Measurements from ENCODE around the gene JAG1.

Gene JAG1

GRCh38 chr20:10673842-10674683, at the start of gene JAG1:
TSS of gene JAG1 (minus strand) at chr20:10673999. CDS start at chr20:10673530, 469 bp downstream.
- DNase-seq (ENCODE audit: low read depth in 2 of 2) = peak; percentile 91

- DNase-seq (ENCODE audit: low read depth in 2 of 2) = no peak
Measured at GRCh38 chr20:10721976-10722375, 48.2 kb upstream of the JAG1 start.

GRCh38 chr20:10721137-10721896, 47.5 kb upstream of the JAG1 start:
- DNase-seq (ENCODE audit: low read depth in 2 of 2) = no peak

- DNase-seq (ENCODE audit: low read depth in 2 of 2) = no peak
Measured at GRCh38 chr20:10720565-10720964, 46.8 kb upstream of the JAG1 start.

DNA sequence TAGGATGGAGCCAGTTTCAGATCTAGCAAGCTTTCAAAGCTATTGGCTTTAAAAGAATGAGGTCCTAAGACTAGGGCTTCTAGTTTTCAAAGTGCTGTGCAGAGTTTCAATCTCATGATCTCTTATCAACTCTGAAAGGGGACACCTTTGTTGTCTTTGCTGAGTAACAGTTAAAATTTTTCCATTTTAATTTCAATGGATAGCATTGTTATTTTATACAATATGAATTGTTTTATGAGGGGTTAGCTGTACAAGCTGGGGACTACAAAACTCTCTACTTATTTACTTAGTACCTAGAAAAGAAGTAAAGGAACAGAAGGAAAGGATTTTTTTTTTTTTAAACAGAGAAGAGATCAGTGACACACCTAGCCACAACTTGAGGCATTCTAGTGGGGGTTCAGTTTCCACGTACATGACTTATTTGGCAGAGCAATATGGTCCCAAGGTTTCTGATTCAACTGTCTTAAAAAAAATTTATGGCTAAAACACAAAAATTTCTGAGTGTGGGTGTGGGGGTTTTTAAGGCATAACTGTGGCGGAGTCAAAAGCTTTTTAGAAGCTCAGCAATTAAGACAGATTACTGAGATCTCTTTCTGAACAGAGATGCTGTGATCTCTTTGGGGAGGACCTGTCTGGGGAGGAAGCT, 46.1 kb upstream of the JAG1 start:
- DNase-seq (ENCODE audit: low read depth in 2 of 2) = no peak

DNA sequence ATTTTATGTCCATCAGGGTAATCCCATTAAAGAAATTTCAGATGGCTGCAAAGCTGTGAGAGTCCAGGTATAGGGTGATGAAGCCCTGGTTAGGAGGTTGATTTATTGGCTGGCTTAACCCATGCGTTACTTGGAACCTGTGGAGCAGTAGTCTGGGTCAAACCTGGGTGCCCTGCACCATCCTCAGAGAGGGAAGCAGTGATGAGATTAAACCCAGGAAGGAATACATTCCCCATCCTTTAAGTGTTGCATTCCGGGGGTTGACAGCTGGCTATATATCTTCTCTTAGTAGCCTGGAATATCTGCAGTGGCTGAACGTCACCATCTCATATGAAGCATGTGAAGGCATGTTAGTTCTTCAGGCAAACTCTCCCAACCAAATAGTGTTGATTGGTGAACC, 44.9 kb upstream of the JAG1 start:
- no peak for DNase-seq (ENCODE audit: low read depth in 2 of 2)

GRCh38 chr20:10716855-10717254, 43.1 kb upstream of the JAG1 start:
- DNase-seq (ENCODE audit: low read depth in 2 of 2) = peak; percentile 31 to 38

DNA sequence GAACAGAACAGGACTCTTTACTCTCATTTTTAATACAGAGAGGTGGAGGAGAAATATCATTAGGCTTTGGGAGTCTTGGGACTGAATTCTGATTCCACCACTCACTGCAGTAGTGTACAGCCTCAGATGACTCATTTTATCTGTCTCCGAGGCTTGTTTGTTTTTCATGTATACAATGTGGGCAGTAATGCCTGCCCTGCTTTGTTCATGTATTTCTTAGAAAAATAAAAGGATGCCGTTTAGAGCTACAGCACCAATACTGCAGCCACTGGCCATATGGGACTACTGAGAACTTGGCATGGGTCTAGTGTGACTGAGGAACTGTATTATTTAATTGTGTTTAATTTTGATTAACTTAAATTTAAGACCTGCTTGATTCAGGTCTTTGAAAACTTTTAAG, 41.2 kb upstream of the JAG1 start:
- DNase-seq (ENCODE audit: low read depth in 2 of 2) = no peak

DNA sequence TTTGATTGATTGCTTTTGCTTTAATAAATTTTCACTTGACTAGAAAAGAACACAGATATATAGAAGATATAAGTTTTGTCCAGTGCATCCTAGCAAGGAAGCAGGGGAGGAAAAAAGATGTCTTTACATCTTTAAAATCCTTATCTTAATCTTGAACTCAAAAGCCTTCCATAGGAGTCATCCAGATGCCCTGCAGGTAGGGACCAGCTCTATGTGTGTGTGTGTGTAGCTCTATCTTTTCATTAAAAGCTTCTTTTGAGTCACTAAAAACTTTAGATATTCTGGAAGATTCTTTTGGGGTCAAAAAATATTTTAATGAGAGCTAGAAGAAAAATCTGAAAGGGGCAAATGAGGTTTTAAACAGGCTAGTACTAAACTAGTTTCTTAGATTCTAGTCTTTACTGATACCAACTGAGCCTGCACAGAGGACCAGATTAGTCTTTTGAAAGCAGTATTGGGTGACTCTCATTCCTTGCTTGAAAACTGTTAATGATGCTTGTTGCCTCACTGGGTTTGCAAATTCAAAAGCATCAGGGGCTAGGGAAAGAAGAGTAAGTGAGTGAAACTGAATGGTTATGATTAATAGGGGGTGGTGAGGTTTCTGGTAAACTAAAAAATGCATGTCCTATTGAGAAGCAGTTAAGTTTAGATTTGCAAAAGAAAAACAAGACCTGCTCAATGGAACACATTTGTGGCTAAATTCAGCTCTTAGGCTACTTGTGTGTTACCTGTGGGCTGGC, 40.6 kb upstream of the JAG1 start:
- no peak for DNase-seq (ENCODE audit: low read depth in 2 of 2)

GRCh38 chr20:10713161-10713560, 39.4 kb upstream of the JAG1 start:
- DNase-seq (ENCODE audit: low read depth in 2 of 2) = no peak

GRCh38 chr20:10711903-10712451, 38.2 kb upstream of the JAG1 start:
- DNase-seq (ENCODE audit: low read depth in 2 of 2) = no peak

DNA sequence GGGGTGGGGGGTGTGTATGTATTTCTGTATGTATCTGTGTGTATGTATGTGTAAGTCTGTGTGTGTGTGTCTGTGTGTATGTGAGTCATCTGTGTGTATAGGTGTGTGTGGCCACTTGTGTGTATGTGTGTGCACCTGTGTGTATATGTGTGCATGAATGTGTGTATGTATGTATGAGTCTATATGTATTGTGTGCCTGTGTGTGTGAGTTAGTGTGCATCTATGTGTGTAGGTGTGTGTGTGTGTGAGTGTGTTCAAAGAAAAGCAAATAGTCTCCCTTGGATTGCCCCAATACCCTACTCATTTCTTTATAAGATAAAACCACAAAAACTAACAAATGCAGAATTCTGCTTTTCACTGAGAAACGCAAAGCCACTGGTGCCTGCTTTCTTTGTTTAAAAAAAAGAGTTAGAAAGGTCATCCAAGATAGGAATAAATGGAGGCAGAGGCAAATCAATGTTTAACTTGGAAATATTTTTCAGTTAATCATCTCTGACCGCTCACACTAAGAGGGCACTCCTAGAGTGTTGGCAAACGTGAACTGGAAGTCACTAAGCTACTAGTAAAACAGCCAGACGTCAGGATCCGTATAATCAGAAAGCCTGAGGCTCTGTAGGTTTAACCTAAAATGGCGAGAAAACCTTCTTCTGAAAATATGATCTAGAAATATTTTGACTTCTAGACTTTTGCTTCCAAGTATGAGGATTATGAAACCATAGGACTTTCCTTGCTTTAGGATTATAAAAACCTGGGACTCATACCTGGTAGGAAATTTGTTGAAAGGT, 37.4 kb upstream of the JAG1 start:
- DNase-seq (ENCODE audit: low read depth in 2 of 2) = no peak

DNA sequence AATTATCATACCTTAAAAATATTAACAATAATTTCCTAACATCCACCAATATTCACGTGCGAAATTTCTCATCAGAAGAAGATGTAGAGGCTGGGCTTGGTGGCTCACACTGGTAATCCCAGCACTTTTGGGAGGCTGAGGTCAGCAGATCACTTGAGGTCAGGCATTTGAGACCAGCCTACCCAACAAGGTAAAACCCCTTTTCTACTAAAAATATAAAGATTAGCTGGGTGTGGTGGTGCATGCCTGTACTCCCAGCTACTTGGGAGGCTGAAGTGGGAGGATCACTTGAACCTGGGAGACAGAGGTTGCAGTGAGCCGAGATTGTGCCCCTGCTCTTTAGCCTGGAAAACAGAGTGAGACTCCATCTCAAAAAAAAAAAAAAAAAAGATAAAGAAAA, 36.1 kb upstream of the JAG1 start:
- DNase-seq (ENCODE audit: low read depth in 2 of 2) = no peak

GRCh38 chr20:10708351-10709185, 34.8 kb upstream of the JAG1 start:
- DNase-seq (ENCODE audit: low read depth in 2 of 2) = peak; percentile 44 to 52

GRCh38 chr20:10707791-10708190, 34.0 kb upstream of the JAG1 start:
- no peak for DNase-seq (ENCODE audit: low read depth in 2 of 2)

GRCh38 chr20:10707068-10707467, 33.3 kb upstream of the JAG1 start:
- DNase-seq (ENCODE audit: low read depth in 2 of 2) = no peak

GRCh38 chr20:10706460-10706811, 32.6 kb upstream of the JAG1 start:
- DNase-seq (ENCODE audit: low read depth in 2 of 2) = no peak

DNA sequence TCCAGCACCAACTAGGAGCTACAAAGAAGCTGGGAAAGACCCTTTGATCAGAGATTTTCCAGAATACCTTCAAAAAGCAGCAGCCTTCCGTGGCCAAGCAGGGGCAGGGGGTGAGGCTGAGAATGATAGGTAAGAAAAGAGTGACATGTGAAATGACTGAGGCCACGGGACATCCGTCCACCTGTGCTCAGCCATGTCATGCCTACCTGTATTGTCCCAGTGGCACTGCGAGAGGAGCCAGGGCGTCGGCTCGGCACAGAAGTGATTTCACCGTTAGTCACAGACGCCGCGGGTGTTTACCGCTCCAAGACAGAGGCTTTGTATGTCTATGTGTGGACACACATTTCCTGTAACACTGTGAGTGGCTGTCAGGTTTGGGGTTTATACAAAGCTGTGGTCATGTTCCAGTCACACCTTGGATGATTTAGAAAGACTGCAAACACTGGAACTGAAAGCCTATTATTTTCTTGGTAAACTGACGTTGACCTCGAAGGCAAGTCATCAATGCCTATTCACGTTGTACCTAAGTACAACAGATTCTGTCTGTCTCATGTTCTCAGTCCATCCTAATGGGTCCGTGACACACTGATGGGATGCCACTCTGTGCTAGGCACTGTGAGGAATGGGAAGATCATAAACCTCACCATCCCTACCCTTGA, 32.1 kb upstream of the JAG1 start:
- DNase-seq (ENCODE audit: low read depth in 2 of 2) = no peak

DNA sequence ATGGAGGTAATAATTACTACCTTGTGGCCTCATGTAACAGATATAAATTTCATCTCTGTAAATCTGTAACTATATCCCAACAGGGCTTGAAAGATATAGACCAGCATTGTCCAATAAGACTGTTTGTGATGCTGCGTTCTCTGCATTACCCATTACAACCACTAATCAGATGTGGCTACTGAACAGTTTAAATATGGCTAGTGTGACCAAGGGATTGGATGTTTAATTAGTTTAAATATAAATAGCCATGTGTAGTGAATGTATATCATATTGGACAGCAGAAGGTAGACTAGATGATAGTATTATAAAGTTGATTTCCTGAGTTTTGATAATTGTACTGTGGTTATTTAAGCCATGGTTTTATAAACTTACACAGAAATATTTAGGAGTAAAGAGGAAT, 27.8 kb upstream of the JAG1 start:
- DNase-seq (ENCODE audit: low read depth in 2 of 2) = no peak
